ENCODE measurements around the gene LETM1.
A peak's percentile ranks its signal among the peaks of the same experiment; 100 is the strongest.

The LETM1 gene

GRCh38 chr4:1899149-1900086 lies 43.5 kb upstream of the LETM1 start:
- TF ChIP-seq CTCF (IDR thresholded peaks at IDR 0.05; ENCODE audit: insufficient read depth, low read depth, low read length, missing control alignments) = peak; percentile 87
- H3K4me3 ChIP-seq (ENCODE audit: low read depth, low read length) = no peak overlapping the region
- DNase-seq (ENCODE audit: low read depth) = peak; percentile 88

DNA sequence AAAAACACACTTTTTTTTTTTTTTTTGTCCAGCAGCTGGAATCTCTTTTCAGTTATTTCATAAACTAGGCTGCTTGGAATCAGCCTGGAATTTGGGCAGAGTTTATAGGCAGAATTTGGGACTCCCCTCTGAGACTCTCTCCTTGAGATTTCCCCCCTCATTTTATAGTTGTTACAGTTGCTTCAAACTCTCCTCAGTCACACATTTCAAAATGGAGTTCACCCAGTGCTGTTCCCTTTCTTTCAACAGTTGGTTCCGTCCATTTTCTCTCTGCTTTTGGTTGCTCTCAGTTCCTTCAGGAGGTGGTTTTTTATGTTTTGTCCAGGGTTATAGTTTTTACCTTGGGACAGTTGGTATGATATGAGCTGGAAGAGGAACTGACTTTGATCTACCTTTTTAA lies 42.7 kb upstream of the LETM1 start:
- DNase-seq (ENCODE audit: low read depth) = peak; percentile 10
- no peak overlapping the region for H3K4me3 ChIP-seq (ENCODE audit: low read depth, low read length)
- no peak for TF ChIP-seq CTCF (IDR thresholded peaks at IDR 0.05; ENCODE audit: insufficient read depth, low read depth, low read length, missing control alignments)

DNA sequence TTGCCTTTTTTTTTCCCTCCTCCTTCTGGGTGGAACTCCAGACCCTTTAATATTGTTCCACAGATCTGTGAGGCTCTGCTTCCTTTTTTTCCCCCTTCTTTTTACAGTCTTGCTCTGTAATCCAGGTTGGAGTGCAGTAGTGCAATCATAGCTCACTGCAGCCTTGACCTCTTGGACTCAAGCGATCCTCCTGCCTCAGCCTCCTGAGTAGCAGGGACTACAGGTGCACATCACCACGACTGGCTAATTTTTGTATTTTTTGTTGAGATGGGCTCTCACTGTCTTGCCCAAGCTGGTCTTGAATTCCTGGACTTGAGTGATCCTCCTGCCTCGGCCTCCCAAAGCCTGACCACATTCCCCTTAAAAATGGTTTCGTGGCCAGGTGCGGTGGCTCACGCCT lies 42.1 kb upstream of the LETM1 start:
- TF ChIP-seq CTCF (IDR thresholded peaks at IDR 0.05; ENCODE audit: insufficient read depth, low read depth, low read length, missing control alignments) = no peak
- no peak overlapping the region for H3K4me3 ChIP-seq (ENCODE audit: low read depth, low read length)
- no peak for DNase-seq (ENCODE audit: low read depth)

- no peak for TF ChIP-seq CTCF (IDR thresholded peaks at IDR 0.05; ENCODE audit: insufficient read depth, low read depth, low read length, missing control alignments)
- no peak for DNase-seq (ENCODE audit: low read depth)
- no peak overlapping the region for H3K4me3 ChIP-seq (ENCODE audit: low read depth, low read length)
These were observed 40.7 kb upstream of the LETM1 start for GRCh38 chr4:1896658-1896991.

DNA sequence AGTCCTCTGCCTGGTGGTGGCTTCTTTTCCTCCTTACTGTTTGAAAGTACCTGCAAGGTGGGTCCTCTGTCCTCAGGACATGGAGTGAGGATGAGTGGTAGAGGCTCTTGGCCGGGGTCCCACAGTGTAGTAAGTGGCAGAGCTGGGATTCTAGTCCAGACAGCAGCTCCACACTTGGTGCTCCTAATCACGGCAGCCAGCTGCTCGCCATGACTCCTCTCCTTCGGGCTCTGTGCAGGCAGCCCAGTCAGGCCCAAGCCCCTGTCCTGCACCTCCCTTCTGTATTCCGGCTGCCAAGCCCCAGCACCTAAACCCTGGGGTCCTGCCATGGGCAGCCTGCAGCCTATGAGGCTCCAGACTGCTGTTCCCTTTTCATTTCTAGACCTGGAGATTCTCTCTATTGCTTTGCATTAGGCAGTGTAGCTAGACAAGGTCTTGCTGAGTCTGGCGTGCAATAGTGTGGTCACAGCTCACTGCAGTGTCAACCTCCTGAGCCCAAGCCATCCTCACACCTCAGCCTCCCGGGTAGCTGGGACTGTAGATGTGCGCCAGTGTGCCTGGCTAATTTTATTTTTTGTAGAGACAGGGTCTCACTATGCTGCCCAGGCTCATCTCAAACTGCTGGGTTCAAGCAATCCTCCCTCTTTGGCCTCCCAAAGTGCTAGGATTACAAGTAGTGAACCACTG lies 40.2 kb upstream of the LETM1 start:
- DNase-seq (ENCODE audit: low read depth) = no peak
- TF ChIP-seq CTCF (IDR thresholded peaks at IDR 0.05; ENCODE audit: insufficient read depth, low read depth, low read length, missing control alignments) = no peak
- no peak overlapping the region for H3K4me3 ChIP-seq (ENCODE audit: low read depth, low read length)

GRCh38 chr4:1890979-1891570 lies 35.1 kb upstream of the LETM1 start:
- DNase-seq (ENCODE audit: low read depth) = no peak
- no peak for TF ChIP-seq CTCF (IDR thresholded peaks at IDR 0.05; ENCODE audit: insufficient read depth, low read depth, low read length, missing control alignments)
- no peak overlapping the region for H3K4me3 ChIP-seq (ENCODE audit: low read depth, low read length)
